ENCODE results near the gene GRK6. TPM values are rescaled to one million over a fixed set of nuclear protein-coding genes. Genes with fewer than 3 reads are reported as not detected.

The GRK6 gene
- total RNA-seq, 1 donor from 2014 or later, result 149 TPM

DNA sequence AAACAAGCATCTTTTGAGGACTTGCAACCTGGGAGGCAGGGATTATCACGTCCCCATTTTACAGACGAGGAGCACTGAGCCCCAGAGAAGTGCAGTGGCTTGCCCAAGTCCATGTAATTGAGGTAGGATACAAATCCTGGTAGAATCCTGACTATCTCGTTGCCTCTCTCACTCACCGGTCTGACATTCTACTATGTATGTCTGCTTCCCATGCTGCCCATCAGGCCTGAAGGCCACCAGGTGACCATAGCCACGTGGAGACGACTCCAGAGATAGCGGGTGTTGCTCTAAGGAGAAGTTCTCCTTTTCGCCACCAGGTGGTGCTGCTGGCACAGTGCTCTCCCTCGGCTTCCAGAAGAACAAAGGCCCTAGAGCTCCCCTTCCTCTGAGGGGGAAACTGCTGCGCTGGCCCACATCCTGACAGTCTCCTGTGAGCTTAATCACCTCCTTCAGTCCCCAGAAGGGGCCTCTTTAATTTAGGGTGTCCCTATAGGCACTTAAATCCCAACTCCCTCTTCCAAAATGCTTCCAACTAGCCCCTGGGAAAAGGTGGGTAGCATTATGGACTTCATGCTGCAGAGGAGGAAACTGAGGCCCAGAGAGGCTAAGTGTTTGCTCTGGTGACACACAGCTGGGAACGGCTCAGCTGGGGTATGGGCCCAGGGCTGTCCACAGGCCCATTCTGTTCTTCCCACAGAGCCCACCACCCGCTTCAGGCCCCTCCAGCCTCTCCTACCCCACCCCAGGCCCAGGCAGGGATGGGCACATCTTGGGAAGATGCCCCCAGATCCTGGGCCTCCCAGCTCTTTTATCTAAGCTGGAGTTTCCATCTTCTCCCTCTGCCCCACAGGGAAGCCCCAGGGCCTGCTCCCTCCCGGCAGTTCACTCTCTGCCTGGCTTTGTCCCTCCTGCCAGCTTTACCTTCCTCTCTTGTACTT lies 35.8 kb upstream of the GRK6 start:
- Mint-ChIP-seq H3K4me3 (no peak overlapping the region), H3K36me3 (ENCODE audit: low read depth) (no peaks in the 10 kb centered on the region), H3K9me3 (no peaks in the 10 kb centered on the region)

GRCh38 chr5:177392765-177393164 lies 33.7 kb upstream of the GRK6 start:
- Mint-ChIP-seq H3K4me3 (no peak overlapping the region), H3K27ac (peak overlapping the region; percentile 34), H3K9me3 (no peaks in the 10 kb centered on the region), H3K4me1 (peaks cover 33% of the 10 kb centered on the region), H3K36me3 (ENCODE audit: low read depth) (no peaks in the 10 kb centered on the region), H3K27me3 (peaks cover 7% of the 10 kb centered on the region)
- DNase-seq, result no peak
- intact Hi-C loops (cut with micrococcal nuclease), result no loop called here

More for the DNA sequence above, 35.8 kb upstream of the GRK6 start:
- DNase-seq, result peak; percentile 96
- peaks cover 33% of the 10 kb centered on the region for H3K4me1 Mint-ChIP-seq
- intact Hi-C loops (cut with micrococcal nuclease), result loop anchor here (1.0 kb wide), 6 partner anchors 12 to 111 kb away; partner anchors contain the start of genes GRK6 and PDLIM7
- H3K27ac Mint-ChIP-seq, result peak overlapping the region; percentile 73
- H3K27me3 Mint-ChIP-seq, result peaks cover 7% of the 10 kb centered on the region

DNA sequence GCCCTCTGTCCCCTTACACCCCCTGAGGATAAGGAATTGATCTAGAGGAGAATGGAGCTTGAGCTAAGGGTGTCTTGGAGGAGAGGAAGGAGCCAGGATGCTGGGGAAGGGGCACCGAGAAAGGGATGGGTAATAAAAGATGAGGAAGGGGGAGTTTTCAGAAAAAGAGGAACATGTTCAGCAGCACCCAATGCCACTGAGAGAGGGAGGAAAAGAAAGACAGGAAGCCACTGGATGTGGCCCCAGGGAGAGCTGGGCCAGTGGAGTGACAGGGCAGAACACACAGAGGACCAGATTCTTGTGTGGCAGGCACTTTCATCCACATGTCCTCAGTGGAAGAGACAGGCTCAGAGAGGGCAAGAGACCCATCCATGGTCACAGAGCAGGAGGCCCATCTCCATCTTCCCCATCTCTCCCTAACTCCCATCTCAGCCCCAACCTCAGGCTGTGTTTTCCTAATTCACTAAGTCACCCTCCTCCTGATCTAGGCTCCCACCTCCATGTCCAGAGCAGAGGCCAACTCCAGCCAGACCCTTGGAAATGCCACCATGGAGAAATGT lies 33.2 kb upstream of the GRK6 start:
- H3K27me3 Mint-ChIP-seq, result peaks cover 7% of the 10 kb centered on the region
- H3K27ac Mint-ChIP-seq, result no peak overlapping the region
- DNase-seq, result no peak
- peaks cover 32% of the 10 kb centered on the region for H3K4me1 Mint-ChIP-seq
- H3K9me3 Mint-ChIP-seq, result no peaks in the 10 kb centered on the region
- intact Hi-C loops (cut with micrococcal nuclease), result no loop called here
- no peak overlapping the region for H3K4me3 Mint-ChIP-seq
- H3K36me3 Mint-ChIP-seq (ENCODE audit: low read depth), result no peaks in the 10 kb centered on the region

- Mint-ChIP-seq H3K27me3 (peaks cover 5% of the 10 kb centered on the region), H3K27ac (no peak overlapping the region), H3K4me1 (peaks cover 25% of the 10 kb centered on the region), H3K9me3 (no peaks in the 10 kb centered on the region), H3K36me3 (ENCODE audit: low read depth) (no peaks in the 10 kb centered on the region), H3K4me3 (no peak overlapping the region)
- no peak for DNase-seq
- intact Hi-C loops (cut with micrococcal nuclease), result no loop called here
Observed at GRCh38 chr5:177393990-177394389, 32.5 kb upstream of the GRK6 start.

DNA sequence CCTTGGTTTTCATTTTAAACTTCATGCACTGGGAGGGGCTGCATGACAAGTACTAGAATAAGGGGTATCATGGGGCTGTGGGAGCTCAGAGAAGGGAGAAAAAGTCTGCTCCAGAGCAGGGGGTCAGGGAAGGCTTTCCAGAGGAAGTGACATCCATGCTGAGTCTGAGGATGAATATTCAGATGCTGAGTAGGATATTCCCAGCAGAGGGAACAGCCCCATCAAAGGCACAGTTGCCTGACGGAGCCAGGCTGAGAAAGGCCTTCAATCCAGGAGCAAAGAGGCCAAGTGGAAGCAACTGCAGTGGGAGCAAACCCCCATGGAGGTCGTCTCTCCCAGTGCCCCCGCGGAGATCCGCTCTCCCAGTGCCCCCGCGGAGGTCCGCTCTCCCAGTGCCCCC lies 30.4 kb upstream of the GRK6 start:
- Mint-ChIP-seq H3K4me1 (peaks cover 7% of the 10 kb centered on the region), H3K27ac (no peak overlapping the region), H3K4me3 (no peak overlapping the region), H3K36me3 (ENCODE audit: low read depth) (no peaks in the 10 kb centered on the region), H3K9me3 (no peaks in the 10 kb centered on the region), H3K27me3 (peaks cover 7% of the 10 kb centered on the region)
- intact Hi-C loops (cut with micrococcal nuclease), result no loop called here
- no peak for DNase-seq

- Mint-ChIP-seq H3K4me3 (no peak overlapping the region), H3K36me3 (ENCODE audit: low read depth) (no peaks in the 10 kb centered on the region), H3K27me3 (peaks cover 13% of the 10 kb centered on the region), H3K4me1 (peaks cover 3% of the 10 kb centered on the region), H3K27ac (no peak overlapping the region), H3K9me3 (no peaks in the 10 kb centered on the region)
- intact Hi-C loops (cut with micrococcal nuclease), result no loop called here
- no peak for DNase-seq
Observed at GRCh38 chr5:177396807-177397206, 29.7 kb upstream of the GRK6 start.

DNA sequence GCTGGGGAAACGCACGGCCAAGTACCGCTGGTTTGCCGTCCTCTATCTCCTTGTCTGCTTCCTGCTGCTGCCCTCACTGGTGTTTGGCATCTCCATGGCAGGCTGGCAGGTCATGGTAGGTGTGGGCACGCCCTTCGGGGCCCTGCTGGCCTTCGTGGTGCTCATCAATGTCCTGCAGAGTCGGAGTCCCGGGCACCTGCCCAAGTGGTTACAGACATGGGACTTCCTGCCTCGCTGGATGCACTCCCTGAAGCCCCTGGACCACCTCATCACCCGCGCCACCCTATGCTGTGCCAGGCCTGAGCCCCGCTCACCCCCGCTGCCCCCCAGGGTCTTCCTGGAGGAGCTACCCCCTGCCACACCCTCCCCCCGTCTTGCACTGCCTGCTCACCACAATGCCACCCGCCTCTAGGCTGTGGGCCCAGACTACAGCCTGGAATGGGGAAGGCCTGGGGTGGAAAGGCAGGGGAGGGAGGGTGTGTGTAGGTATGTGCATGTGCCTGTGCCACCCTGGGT lies 28.5 kb upstream of the GRK6 start:
- no peaks in the 10 kb centered on the region for H3K9me3 Mint-ChIP-seq
- peaks cover 24% of the 10 kb centered on the region for H3K27me3 Mint-ChIP-seq
- no peak for DNase-seq
- peaks cover 13% of the 10 kb centered on the region for H3K4me1 Mint-ChIP-seq
- H3K36me3 Mint-ChIP-seq (ENCODE audit: low read depth), result no peaks in the 10 kb centered on the region
- H3K27ac Mint-ChIP-seq, result no peak overlapping the region
- no peak overlapping the region for H3K4me3 Mint-ChIP-seq
- intact Hi-C loops (cut with micrococcal nuclease), result no loop called here

DNA sequence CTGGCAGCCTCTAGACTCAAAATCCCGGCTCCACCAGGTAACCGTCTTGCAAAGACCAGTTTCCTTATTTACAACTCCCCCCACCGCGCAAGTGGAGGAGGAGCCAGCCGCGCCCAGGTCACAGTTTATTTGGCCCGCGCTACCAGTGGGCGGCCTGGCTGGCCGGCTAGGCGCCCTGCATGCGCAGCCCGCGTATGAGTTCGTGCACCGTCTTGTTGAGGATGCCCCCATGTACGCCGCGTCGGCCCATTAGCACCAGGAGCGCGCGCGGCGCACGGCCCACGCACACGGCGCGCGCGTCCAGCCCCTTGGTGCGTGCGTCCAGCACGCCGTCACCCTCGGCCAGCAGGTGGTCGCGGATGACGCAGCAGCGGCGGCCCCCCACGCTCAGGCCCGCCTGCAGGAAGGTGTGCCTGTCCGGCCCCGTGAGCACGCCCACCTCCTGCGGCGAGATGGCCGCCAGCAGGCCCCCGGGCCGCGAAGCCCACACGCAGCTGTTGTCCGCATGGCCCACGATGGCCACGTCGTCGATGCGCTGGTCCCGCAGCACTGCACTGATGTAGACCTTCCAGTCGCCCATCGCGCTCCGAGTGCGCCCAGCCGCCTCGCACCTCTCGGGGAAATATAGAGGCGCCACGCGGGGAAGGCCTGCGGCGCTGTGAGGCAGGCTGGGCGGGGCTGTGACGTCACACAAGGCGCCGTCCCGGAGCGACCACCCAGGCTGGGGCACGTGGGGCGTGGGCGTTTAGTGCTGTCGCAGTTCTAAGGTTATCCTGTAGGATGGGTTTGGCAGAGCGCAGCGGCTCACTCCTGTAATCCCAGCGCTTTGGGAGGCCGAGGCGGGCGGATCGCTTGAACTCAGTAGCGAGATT lies 26.2 kb upstream of the GRK6 start, which contains the start of gene PFN3:
Gene PFN3 (minus strand): TSS at position 665 of the 872 bp plus-strand sequence. CDS start 85 bp downstream, at position 580.
- no peaks in the 10 kb centered on the region for H3K9me3 Mint-ChIP-seq
- H3K4me3 Mint-ChIP-seq, result no peak within 1 kb of the TSS
- no peak for DNase-seq
- no peak within 1 kb of the TSS for H3K27ac Mint-ChIP-seq
- peaks cover 27% of the 10 kb centered on the region for H3K27me3 Mint-ChIP-seq
- peaks cover 17% of the 10 kb centered on the region for H3K4me1 Mint-ChIP-seq
- intact Hi-C loops (cut with micrococcal nuclease), result loop anchor here (10.0 kb wide), 1 partner anchor 195 kb away; the partner anchor contains the start of gene TMED9
- no peaks in the 10 kb centered on the region for H3K36me3 Mint-ChIP-seq (ENCODE audit: low read depth)

DNA sequence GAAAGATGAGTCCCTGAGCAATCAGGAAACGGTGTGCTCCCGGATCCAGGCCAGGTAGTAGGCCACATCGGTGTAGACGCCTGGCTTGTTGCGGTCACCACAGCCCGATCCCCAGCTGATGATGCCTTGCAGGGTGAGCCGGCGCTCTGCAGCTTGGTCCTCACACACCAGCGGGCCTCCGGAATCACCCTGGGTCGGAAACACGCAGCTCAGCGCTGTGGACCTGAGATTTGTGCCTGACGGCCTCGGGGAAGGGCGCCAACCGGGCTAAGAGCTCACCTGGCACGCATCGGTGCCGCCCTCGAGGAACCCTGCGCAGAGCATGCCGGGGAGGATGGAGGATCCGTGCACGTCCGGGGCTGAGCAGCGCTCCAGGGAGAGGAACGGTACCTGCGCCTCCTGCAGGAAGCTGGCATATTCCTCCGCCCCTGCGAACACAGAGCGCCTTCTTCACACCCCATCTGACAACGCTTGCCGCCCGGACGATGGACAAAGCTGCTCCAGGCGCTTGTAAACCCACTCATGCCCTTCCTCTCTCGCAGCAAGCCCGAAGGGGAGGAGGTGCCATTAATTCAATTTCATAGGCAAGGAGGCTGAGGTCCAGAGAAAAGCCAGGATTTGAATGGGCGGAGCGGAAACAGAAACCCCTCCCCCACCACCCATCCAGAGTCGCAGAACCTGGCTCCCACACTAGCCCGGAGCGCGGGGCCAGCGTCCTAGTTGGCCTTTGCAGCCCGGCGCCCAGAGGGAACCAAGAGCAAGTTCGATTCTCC lies 24.0 kb upstream of the GRK6 start:
- peaks cover 32% of the 10 kb centered on the region for H3K27me3 Mint-ChIP-seq
- H3K27ac Mint-ChIP-seq, result peak overlapping the region; percentile 37
- intact Hi-C loops (cut with micrococcal nuclease), result loop anchor here (1.0 to 10.0 kb wide), 5 partner anchors 12 to 192 kb away; partner anchors contain the start of gene TMED9

GRCh38 chr5:177403102-177403791 lies 23.2 kb upstream of the GRK6 start:
- no peaks in the 10 kb centered on the region for H3K36me3 Mint-ChIP-seq (ENCODE audit: low read depth)
- peak; percentile 84 for DNase-seq
- peaks cover 33% of the 10 kb centered on the region for H3K27me3 Mint-ChIP-seq
- intact Hi-C loops (cut with micrococcal nuclease), result loop anchor here (1.0 to 10.0 kb wide), 3 partner anchors 26 to 192 kb away; partner anchors contain the start of gene TMED9
- H3K9me3 Mint-ChIP-seq, result no peaks in the 10 kb centered on the region
- peak overlapping the region; percentile 88 for H3K4me3 Mint-ChIP-seq
- H3K27ac Mint-ChIP-seq, result peak overlapping the region; percentile 67
- H3K4me1 Mint-ChIP-seq, result peaks cover 17% of the 10 kb centered on the region

More for the DNA sequence above, 24.0 kb upstream of the GRK6 start:
- no peaks in the 10 kb centered on the region for H3K9me3 Mint-ChIP-seq
- peaks cover 17% of the 10 kb centered on the region for H3K4me1 Mint-ChIP-seq
- peak; percentile 90 for DNase-seq
- peak overlapping the region; percentile 88 for H3K4me3 Mint-ChIP-seq
- no peaks in the 10 kb centered on the region for H3K36me3 Mint-ChIP-seq (ENCODE audit: low read depth)

DNA sequence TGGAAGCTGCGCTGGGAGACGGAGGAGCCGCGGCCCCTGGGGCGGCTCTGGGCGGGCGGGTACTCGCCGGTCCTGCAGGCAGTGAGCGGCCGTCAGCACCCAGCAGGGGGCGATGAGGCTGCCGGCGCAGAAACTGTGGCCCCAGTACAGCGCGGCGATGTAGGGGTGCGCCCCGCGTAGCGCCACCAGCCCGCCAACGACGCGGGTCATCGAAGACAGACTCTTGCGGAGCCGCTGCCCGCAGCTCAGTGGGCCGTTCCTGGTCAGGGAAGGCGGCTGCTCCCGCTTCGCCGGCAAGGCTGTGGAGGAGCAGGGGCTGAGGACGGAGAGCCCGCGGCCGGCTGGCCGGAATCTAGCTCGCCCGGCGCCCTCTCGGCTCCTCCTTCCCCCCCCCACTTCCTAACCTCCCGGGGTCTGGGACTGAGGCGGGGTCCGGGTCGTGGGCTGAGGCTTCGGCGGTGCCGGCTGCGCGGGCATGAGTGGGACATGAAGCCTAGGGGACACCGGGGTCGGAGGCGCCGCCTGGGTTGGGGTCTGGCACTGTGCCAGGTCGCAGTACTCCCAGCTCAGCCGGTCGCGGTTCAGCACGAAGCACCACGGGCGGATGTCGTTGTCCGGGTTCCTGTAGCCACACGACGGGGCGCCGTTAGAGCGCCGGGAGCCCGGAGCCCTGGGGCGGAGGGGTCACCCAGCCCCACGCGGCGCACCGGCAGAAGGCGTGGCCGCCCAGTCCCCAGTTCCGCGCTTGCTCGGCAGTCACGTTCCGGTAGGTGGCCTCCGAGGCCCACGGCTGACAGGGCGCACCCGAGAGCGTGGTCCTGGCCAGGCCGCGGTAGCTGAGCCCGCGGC lies 22.5 kb upstream of the GRK6 start:
- peak overlapping the region; percentile 67 for H3K27ac Mint-ChIP-seq

More for the DNA sequence above, 22.5 kb upstream of the GRK6 start:
- Mint-ChIP-seq H3K27me3 (peaks cover 33% of the 10 kb centered on the region), H3K4me1 (peaks cover 17% of the 10 kb centered on the region), H3K4me3 (peak overlapping the region; percentile 88), H3K36me3 (ENCODE audit: low read depth) (no peaks in the 10 kb centered on the region), H3K9me3 (no peaks in the 10 kb centered on the region)
- peak; percentile 95 for DNase-seq
- intact Hi-C loops (cut with micrococcal nuclease), result loop anchor here (1.0 to 10.0 kb wide), 4 partner anchors 25 to 191 kb away; partner anchors contain the start of genes PDLIM7 and TMED9
